ENCODE results near the gene PAK1. TPM values are rescaled to one million over a fixed set of nuclear protein-coding genes. Genes with fewer than 3 reads are reported as not detected.

Gene PAK1
- total RNA-seq, 1 experiment from 2014 or later = 26.1 TPM

DNA sequence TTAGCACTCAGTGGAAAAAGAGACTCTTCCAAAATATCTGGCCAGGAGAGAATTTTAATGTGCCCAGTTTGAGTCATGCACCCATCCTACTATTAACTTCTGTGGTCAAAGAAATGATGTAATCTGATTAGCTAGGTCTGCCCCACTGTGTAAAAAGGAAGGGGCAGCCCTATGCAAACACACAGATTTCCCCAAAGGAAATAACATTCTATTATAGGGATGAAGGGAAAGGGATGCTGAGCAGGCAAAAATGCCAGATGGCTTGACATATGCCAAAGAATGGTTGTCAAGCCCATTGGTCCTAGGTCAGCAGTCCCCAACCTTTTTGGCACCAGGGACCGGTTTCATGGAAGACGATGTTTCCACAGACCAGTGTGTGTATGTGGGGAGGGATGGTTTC, 43.3 kb upstream of the PAK1 start:
- no peaks in the 10 kb centered on the region for H3K9me2 ChIP-seq (replicated peaks; ENCODE audit: low read length)
- H4K20me1 ChIP-seq (ENCODE audit: low read length) = peaks cover 5% of the 10 kb centered on the region; the same call in 1 of the 2 replicates
- DNase-seq = peak; percentile 82
- ChIA-PET CTCF (interaction anchor here (1.1 kb wide), 1 partner anchor 322 kb away, joined by 5 read pairs; no protein-coding TSS in a partner anchor), POLR2A (ENCODE audit: unreplicated experiment) (interaction anchor here (0.7 kb wide), 1 partner anchor 70 kb away, joined by 3 read pairs; no protein-coding TSS in a partner anchor)
- H3K79me2 ChIP-seq (ENCODE audit: low read length) = no peaks in the 10 kb centered on the region
- no peak overlapping the region for H2AFZ ChIP-seq (ENCODE audit: low read length)
- no peaks in the 10 kb centered on the region for H3K9me3 ChIP-seq (ENCODE audit: low read length)
- H3K36me3 ChIP-seq (ENCODE audit: low read depth, low read length) = no peaks in the 10 kb centered on the region
- peaks cover 8% of the 10 kb centered on the region for H3F3A ChIP-seq (ENCODE audit: low read length, unreplicated experiment)
- peaks cover 28% of the 10 kb centered on the region for H3K4me1 ChIP-seq (ENCODE audit: insufficient read depth, low read length)
- no peak overlapping the region for H3K4me3 ChIP-seq (ENCODE audit: low read length)
- H3K4me2 ChIP-seq (ENCODE audit: low read length) = no peak overlapping the region
- TF ChIP-seq EZH2phosphoT487 (IDR thresholded peaks at IDR 0.05; ENCODE audit: borderline replicate concordance, low read length) = no peak
- TF ChIP-seq, protein P1, sequence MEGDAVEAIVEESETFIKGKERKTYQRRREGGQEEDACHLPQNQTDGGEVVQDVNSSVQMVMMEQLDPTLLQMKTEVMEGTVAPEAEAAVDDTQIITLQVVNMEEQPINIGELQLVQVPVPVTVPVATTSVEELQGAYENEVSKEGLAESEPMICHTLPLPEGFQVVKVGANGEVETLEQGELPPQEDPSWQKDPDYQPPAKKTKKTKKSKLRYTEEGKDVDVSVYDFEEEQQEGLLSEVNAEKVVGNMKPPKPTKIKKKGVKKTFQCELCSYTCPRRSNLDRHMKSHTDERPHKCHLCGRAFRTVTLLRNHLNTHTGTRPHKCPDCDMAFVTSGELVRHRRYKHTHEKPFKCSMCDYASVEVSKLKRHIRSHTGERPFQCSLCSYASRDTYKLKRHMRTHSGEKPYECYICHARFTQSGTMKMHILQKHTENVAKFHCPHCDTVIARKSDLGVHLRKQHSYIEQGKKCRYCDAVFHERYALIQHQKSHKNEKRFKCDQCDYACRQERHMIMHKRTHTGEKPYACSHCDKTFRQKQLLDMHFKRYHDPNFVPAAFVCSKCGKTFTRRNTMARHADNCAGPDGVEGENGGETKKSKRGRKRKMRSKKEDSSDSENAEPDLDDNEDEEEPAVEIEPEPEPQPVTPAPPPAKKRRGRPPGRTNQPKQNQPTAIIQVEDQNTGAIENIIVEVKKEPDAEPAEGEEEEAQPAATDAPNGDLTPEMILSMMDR (conservative IDR thresholded peaks at IDR 0.05; ENCODE audit: low read depth, low read length) = no peak
- no peak for TF ChIP-seq EZH2 (IDR thresholded peaks at IDR 0.05; ENCODE audit: low read length, unreplicated experiment)
- no peak overlapping the region for H3K9ac ChIP-seq (ENCODE audit: low read length)
- peaks cover 16% of the 10 kb centered on the region for H3K27me3 ChIP-seq (ENCODE audit: low read length)
- peak; percentile 59 for ATAC-seq
- intact Hi-C loops (cut with micrococcal nuclease) = loop anchor here (5.0 to 10.0 kb wide), 3 partner anchors 105 to 222 kb away; no protein-coding TSS in a partner anchor
- no peak overlapping the region for H3K27ac ChIP-seq (ENCODE audit: low read length)
- no TSS peak for BruUV-seq (replicated peaks)

DNA sequence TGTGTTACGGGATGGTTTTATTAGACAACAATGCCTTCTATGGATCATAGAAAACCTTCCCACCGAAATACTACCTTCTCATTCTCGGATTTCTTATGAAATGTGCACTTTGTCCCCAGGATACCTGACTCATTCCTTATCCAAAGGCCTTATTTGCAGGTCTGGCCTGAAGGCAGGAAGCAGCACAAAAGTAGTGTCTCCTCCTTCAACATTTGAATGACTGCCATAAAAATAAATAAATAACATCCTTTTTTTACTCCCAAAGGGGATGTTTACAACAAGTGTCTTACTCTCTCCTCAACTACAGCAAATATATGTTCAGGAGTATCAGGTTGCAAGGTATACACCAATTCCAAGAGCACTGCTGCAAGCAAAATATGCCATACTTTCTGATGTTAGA, 41.6 kb upstream of the PAK1 start:
- Histone ChIP-seq H3K9ac (ENCODE audit: low read length) (no peak overlapping the region), H3F3A (ENCODE audit: low read length, unreplicated experiment) (peaks cover 8% of the 10 kb centered on the region), H3K4me3 (ENCODE audit: low read length) (no peak overlapping the region), H3K9me3 (ENCODE audit: low read length) (no peaks in the 10 kb centered on the region), H3K79me2 (ENCODE audit: low read length) (no peaks in the 10 kb centered on the region), H3K4me1 (ENCODE audit: insufficient read depth, low read length) (peaks cover 39% of the 10 kb centered on the region), H3K36me3 (ENCODE audit: low read depth, low read length) (no peaks in the 10 kb centered on the region), H3K27ac (ENCODE audit: low read length) (peak overlapping the region; percentile 10; the same call in 1 of the 2 replicates), H3K4me2 (ENCODE audit: low read length) (peak overlapping the region; percentile 52), H3K27me3 (ENCODE audit: low read length) (peaks cover 25% of the 10 kb centered on the region), H2AFZ (ENCODE audit: low read length) (no peak overlapping the region), H4K20me1 (ENCODE audit: low read length) (peaks cover 9% of the 10 kb centered on the region), H3K9me2 (replicated peaks; ENCODE audit: low read length) (no peaks in the 10 kb centered on the region)
- ATAC-seq (peak; percentile 87), DNase-seq (peak; percentile 98)
- ChIA-PET POLR2A (ENCODE audit: unreplicated experiment) (no interaction called here), CTCF (no interaction called here)
- TF ChIP-seq EZH2 (IDR thresholded peaks at IDR 0.05; ENCODE audit: low read length, unreplicated experiment) = no peak
- TF ChIP-seq, protein P1 (conservative IDR thresholded peaks at IDR 0.05; ENCODE audit: low read depth, low read length) = no peak
- no peak for TF ChIP-seq EZH2phosphoT487 (IDR thresholded peaks at IDR 0.05; ENCODE audit: borderline replicate concordance, low read length)
- BruUV-seq (replicated peaks) = no TSS peak
- intact Hi-C loops (cut with micrococcal nuclease) = loop anchor here (2.0 to 10.0 kb wide), 5 partner anchors 49 to 271 kb away; no protein-coding TSS in a partner anchor

DNA sequence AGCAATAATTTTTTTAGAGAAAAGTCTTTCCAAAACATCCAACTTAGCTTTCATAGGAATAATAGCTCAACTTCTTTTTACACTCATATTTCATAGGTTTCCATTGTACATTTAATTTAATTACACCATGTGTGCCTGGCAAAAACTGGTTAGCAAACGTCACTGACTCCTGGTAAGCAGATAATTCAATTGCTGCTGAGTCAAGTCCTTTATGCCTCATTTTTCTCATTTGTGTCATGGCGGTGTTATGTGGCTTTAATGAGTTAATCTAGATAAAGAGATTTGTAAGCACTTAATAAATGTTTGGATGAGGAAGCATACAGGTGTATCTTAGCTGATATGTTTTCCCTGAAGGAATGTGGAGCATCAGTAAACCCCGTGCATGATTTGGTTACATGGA, 41.2 kb upstream of the PAK1 start:
- no TSS peak for BruUV-seq (replicated peaks)
- Histone ChIP-seq H3K4me3 (ENCODE audit: low read length) (no peak overlapping the region), H3K9ac (ENCODE audit: low read length) (no peak overlapping the region), H3K27me3 (ENCODE audit: low read length) (peaks cover 25% of the 10 kb centered on the region), H2AFZ (ENCODE audit: low read length) (no peak overlapping the region), H4K20me1 (ENCODE audit: low read length) (peaks cover 12% of the 10 kb centered on the region), H3K9me2 (replicated peaks; ENCODE audit: low read length) (no peaks in the 10 kb centered on the region), H3K36me3 (ENCODE audit: low read depth, low read length) (no peaks in the 10 kb centered on the region), H3K79me2 (ENCODE audit: low read length) (no peaks in the 10 kb centered on the region), H3K4me1 (ENCODE audit: insufficient read depth, low read length) (peaks cover 44% of the 10 kb centered on the region), H3F3A (ENCODE audit: low read length, unreplicated experiment) (peaks cover 8% of the 10 kb centered on the region), H3K9me3 (ENCODE audit: low read length) (no peaks in the 10 kb centered on the region), H3K27ac (ENCODE audit: low read length) (peak overlapping the region; percentile 10; the same call in 1 of the 2 replicates), H3K4me2 (ENCODE audit: low read length) (peak overlapping the region; percentile 52)
- peak; percentile 2; the same call in 1 of the 2 replicates for ATAC-seq
- TF ChIP-seq EZH2phosphoT487 (IDR thresholded peaks at IDR 0.05; ENCODE audit: borderline replicate concordance, low read length) (no peak), EZH2 (IDR thresholded peaks at IDR 0.05; ENCODE audit: low read length, unreplicated experiment) (no peak)
- TF ChIP-seq, protein P1 (conservative IDR thresholded peaks at IDR 0.05; ENCODE audit: low read depth, low read length) = no peak
- ChIA-PET CTCF (no interaction called here), POLR2A (ENCODE audit: unreplicated experiment) (no interaction called here)
- DNase-seq = no peak
- intact Hi-C loops (cut with micrococcal nuclease) = loop anchor here (2.0 to 10.0 kb wide), 5 partner anchors 48 to 270 kb away; no protein-coding TSS in a partner anchor
